Right atrium auricular region (tissue), 2 donors: ENCODE data around the gene MINDY1. TPM values are rescaled to one million over a fixed set of nuclear protein-coding genes. Genes with fewer than 3 reads are reported as not detected.

ENCODE experiments used
- DNase-seq: peaks from one replicate; pipeline ENCODE4 v3.0.0-alpha.2; 2019; ENCODE audit warnings: low spot score
- H3K27ac ChIP-seq, 2 donors: fragments of 200-600 bp; sonication (generic); 1 replicate in 1 of 2; 2 replicates in 1 of 2; pipeline ENCODE4 v1.5.1; 2016 to 2019
- H3K27me3 ChIP-seq, 2 donors: fragments of 200-600 bp; sonication (generic); one replicate each; pipeline versions ENCODE4 v1.5.1 to v1.6.0; 2017 to 2019
- H3K36me3 ChIP-seq: fragments of 200-600 bp; sonication (generic); one replicate; pipeline ENCODE4 v1.5.1; 2016
- H3K4me1 ChIP-seq, 2 donors: fragments of 200-600 bp; sonication (generic); one replicate each; pipeline versions ENCODE4 v1.5.1 to v1.6.0; 2017 to 2019
- H3K4me3 ChIP-seq, 2 donors: fragments of 200-600 bp; sonication (generic); 1 replicate in 1 of 2; 2 replicates in 1 of 2; pipeline ENCODE4 v1.5.1; 2017 to 2019; ENCODE audit warnings: mild to moderate bottlenecking in 1 of 2, moderate library complexity in 1 of 2
- H3K9me3 ChIP-seq, 2 donors: fragments of 200-600 bp; sonication (generic); one replicate each; pipeline ENCODE4 v1.5.1; 2019
- CTCF ChIP-seq, 2 donors: fragments of 200-600 bp; sonication (generic); IDR thresholded peaks; one replicate each; pipeline ENCODE4 v1.5.1; 2019; ENCODE audit warnings: antibody characterized with exemption in 2 of 2
- total RNA-seq, 2 donors: library from RNA; depleted of rRNA; stranded (reverse); fragments of >200 nt; gene quantifications; one replicate each; pipeline ENCODE4 v1.1.0, GENCODE V29; 2016

MINDY1 gene
- total RNA-seq, 2 donors from 2014 or later = 62.2 to 72.3 TPM

- peaks cover 0 to 71% of the 10 kb centered on the region in 2 donors for H3K4me1 ChIP-seq
- H3K9me3 ChIP-seq = no peaks in the 10 kb centered on the region
- H3K4me3 ChIP-seq = peak overlapping the region; percentile 59
- no peak for TF ChIP-seq CTCF (IDR thresholded peaks at IDR 0.05)
- no peak for DNase-seq
- H3K36me3 ChIP-seq = peaks cover 20% of the 10 kb centered on the region
- H3K27me3 ChIP-seq = no peaks in the 10 kb centered on the region
- H3K27ac ChIP-seq = peak overlapping the region; percentile 96
These were observed 878 bp downstream of the MINDY1 start for GRCh38 chr1:151005729-151006319.

- H3K9me3 ChIP-seq = no peaks in the 10 kb centered on the region
- peaks cover 46% of the 10 kb centered on the region for H3K36me3 ChIP-seq
- H3K4me1 ChIP-seq = peaks cover 0 to 56% of the 10 kb centered on the region in 2 donors
- no peak for DNase-seq
- peak overlapping the region; percentile 7 to 20 for H3K4me3 ChIP-seq
- peak overlapping the region in 1 of 2 donors; percentile 25 for H3K27ac ChIP-seq
- no peaks in the 10 kb centered on the region for H3K27me3 ChIP-seq
- no peak for TF ChIP-seq CTCF (IDR thresholded peaks at IDR 0.05)
These were observed 3.5 kb downstream of the MINDY1 start for GRCh38 chr1:151003180-151003579.

GRCh38 chr1:151002611-151003010 lies 4.1 kb downstream of the MINDY1 start:
- TF ChIP-seq CTCF (IDR thresholded peaks at IDR 0.05) = no peak
- H3K4me1 ChIP-seq = peaks cover 0 to 51% of the 10 kb centered on the region in 2 donors
- peaks cover 52% of the 10 kb centered on the region for H3K36me3 ChIP-seq
- H3K9me3 ChIP-seq = no peaks in the 10 kb centered on the region
- no peaks in the 10 kb centered on the region for H3K27me3 ChIP-seq
- peak overlapping the region in 1 of 2 donors; percentile 25 for H3K27ac ChIP-seq
- H3K4me3 ChIP-seq = no peak overlapping the region
- no peak for DNase-seq

GRCh38 chr1:151002051-151002450 lies 4.7 kb downstream of the MINDY1 start:
- Histone ChIP-seq H3K27ac (no peak overlapping the region), H3K36me3 (peaks cover 57% of the 10 kb centered on the region), H3K27me3 (no peaks in the 10 kb centered on the region), H3K9me3 (no peaks in the 10 kb centered on the region), H3K4me3 (no peak overlapping the region), H3K4me1 (peaks cover 0 to 46% of the 10 kb centered on the region in 2 donors)
- no peak for TF ChIP-seq CTCF (IDR thresholded peaks at IDR 0.05)
- no peak for DNase-seq

- Histone ChIP-seq H3K4me3 (no peak overlapping the region), H3K27me3 (no peaks in the 10 kb centered on the region), H3K4me1 (peaks cover 0 to 42% of the 10 kb centered on the region in 2 donors), H3K9me3 (no peaks in the 10 kb centered on the region), H3K36me3 (peaks cover 62% of the 10 kb centered on the region), H3K27ac (no peak overlapping the region)
- TF ChIP-seq CTCF (IDR thresholded peaks at IDR 0.05) = no peak
- no peak for DNase-seq
These were observed 5.1 kb downstream of the MINDY1 start for GRCh38 chr1:151001602-151002001.

- Histone ChIP-seq H3K4me1 (peaks cover 0 to 45% of the 10 kb centered on the region in 2 donors), H3K4me3 (no peak overlapping the region), H3K9me3 (no peaks in the 10 kb centered on the region), H3K36me3 (peaks cover 62% of the 10 kb centered on the region), H3K27ac (no peak overlapping the region), H3K27me3 (no peaks in the 10 kb centered on the region)
- DNase-seq = no peak
- TF ChIP-seq CTCF (IDR thresholded peaks at IDR 0.05) = no peak
These were observed 6.3 kb downstream of the MINDY1 start for GRCh38 chr1:151000408-151000807.
